Subcutaneous abdominal adipose tissue (tissue), 5 donors: ENCODE results near the gene CCL1.
A peak's percentile ranks its signal among the peaks of the same experiment; 100 is the strongest.

ENCODE experiments used
- H3K27ac ChIP-seq: one replicate; pipeline ENCODE4 v1.7.0; 2013; ENCODE audit warnings: low read depth, mild to moderate bottlenecking, inconsistent platforms, low read length, moderate library complexity
- H3K27me3 ChIP-seq, 5 donors: one replicate each; pipeline ENCODE4 v1.7.0; 2013; ENCODE audit warnings: low read length in 5 of 5, inconsistent platforms in 1 of 5; ENCODE audit not compliant: control insufficient read depth in 5 of 5, insufficient read depth in 4 of 5
- H3K36me3 ChIP-seq, 5 donors: one replicate each; pipeline ENCODE4 v1.7.0; 2013; ENCODE audit warnings: low read length in 5 of 5; ENCODE audit not compliant: control insufficient read depth in 5 of 5, insufficient read depth in 5 of 5
- H3K4me1 ChIP-seq, 5 donors: one replicate each; pipeline ENCODE4 v1.7.0; 2013; ENCODE audit warnings: low read length in 5 of 5, mild to moderate bottlenecking in 3 of 5, moderate library complexity in 1 of 5; ENCODE audit not compliant: control insufficient read depth in 5 of 5, insufficient read depth in 5 of 5
- H3K4me3 ChIP-seq, 5 donors: one replicate each; pipeline ENCODE4 v1.7.0; 2013; ENCODE audit warnings: low read length in 5 of 5, low read depth in 1 of 5
- H3K9ac ChIP-seq, 5 donors: one replicate each; pipeline ENCODE4 v1.7.0; 2013; ENCODE audit warnings: low read length in 5 of 5, mild to moderate bottlenecking in 4 of 5, moderate library complexity in 3 of 5
- H3K9me3 ChIP-seq, 5 donors: one replicate each; pipeline ENCODE4 v1.7.0; 2013; ENCODE audit warnings: low read length in 5 of 5; ENCODE audit not compliant: control insufficient read depth in 5 of 5
- donor health status: healthy.
- donor health status: healthy.
- donor health status: healthy.
- donor health status: healthy.
- donor health status: healthy.

The CCL1 gene

DNA sequence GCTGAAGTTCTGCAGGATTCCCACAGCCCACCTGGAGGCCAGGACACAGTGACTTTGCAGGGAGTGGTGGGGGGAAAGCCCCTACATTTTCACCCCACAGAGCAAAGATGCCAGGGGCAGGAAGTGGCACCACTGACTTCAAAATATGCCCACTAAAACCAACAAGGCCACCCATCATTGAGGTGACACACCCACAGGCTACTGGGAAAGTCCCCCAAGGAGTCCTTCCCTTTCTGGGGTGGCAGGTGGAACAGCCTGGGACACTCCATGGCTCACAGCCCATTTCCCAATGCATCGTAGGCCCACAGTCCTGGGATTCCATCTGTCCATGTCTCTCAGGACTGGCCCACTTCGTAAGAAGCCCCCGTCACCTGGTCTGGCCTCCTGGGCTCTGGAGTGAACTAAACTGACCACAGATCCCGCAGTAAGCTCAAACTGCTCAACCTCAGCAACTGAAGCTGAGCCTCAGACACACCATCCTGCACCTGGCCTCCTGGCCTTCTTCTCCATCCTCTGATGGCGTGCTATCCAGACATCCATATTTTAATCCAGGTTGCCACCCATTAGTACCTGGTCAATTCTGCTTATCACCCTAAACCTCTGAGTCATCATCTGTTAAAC, 7.5 kb upstream of the CCL1 start:
- no peaks in the 10 kb centered on the region for H3K27me3 ChIP-seq
- H3K4me1 ChIP-seq: peaks cover 0 to 33% (median 27%) of the 10 kb centered on the region in 5 donors
- H3K9me3 ChIP-seq: no peaks in the 10 kb centered on the region
- H3K9ac ChIP-seq: no peak overlapping the region
- H3K27ac ChIP-seq: no peak overlapping the region
- H3K4me3 ChIP-seq: no peak overlapping the region
- no peaks in the 10 kb centered on the region for H3K36me3 ChIP-seq

DNA sequence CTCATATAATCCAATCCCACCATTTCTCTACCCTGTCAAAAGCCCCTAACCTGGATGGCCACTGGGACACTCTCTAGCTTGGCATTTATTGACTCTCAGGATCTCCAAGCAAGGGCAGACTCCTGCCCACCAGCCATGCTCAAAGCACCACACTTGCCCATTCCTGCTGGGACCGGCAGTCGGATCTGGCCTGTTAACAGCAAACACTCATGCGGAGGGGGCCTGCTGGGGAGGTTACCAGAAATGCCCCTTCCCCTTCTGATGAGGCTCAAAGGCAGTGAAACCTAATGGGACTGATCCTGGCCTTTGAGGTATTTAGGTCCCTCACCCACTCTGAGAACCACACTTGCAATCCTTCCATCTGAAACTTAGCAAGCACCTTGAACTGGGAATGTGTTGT, 6.5 kb upstream of the CCL1 start:
- H3K4me3 ChIP-seq: no peak overlapping the region

DNA sequence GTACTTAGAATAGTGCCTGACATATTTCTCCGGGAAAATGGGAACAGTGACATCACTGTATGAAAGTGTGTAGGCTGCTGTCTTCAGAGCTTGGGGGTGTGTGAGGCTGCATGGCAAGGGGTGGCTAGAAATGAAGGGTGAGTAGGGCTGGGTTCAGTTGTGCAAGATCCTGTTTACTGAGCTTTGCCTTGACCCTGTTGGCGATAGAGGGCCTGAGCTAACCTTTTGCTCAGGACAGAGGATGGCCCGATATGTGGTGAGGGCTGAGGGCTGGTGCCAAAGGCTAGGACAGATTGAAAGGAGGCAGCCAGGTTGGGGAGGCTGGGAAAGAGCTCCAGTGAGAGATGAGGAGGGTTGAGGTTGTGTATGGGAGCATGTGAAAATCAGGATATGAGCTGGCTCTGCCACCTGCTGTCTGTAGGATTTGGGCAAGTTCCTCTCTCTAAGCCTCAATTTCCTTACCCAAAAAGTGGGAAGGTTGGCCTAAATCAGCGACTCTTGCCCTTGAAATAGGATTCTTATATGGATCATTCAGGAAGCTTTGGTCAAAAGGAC, 6.0 kb upstream of the CCL1 start:
- Histone ChIP-seq H3K27me3 (no peaks in the 10 kb centered on the region), H3K4me1 (peaks cover 0 to 33% (median 27%) of the 10 kb centered on the region in 5 donors), H3K27ac (no peak overlapping the region), H3K9ac (no peak overlapping the region), H3K4me3 (peak overlapping the region in 1 of 5 donors; percentile 5), H3K9me3 (no peaks in the 10 kb centered on the region), H3K36me3 (no peaks in the 10 kb centered on the region)

More for the DNA sequence above, 6.5 kb upstream of the CCL1 start:
- Histone ChIP-seq H3K4me1 (peaks cover 0 to 33% (median 27%) of the 10 kb centered on the region in 5 donors), H3K27ac (no peak overlapping the region), H3K36me3 (no peaks in the 10 kb centered on the region), H3K9ac (no peak overlapping the region), H3K9me3 (no peaks in the 10 kb centered on the region), H3K27me3 (no peaks in the 10 kb centered on the region)

DNA sequence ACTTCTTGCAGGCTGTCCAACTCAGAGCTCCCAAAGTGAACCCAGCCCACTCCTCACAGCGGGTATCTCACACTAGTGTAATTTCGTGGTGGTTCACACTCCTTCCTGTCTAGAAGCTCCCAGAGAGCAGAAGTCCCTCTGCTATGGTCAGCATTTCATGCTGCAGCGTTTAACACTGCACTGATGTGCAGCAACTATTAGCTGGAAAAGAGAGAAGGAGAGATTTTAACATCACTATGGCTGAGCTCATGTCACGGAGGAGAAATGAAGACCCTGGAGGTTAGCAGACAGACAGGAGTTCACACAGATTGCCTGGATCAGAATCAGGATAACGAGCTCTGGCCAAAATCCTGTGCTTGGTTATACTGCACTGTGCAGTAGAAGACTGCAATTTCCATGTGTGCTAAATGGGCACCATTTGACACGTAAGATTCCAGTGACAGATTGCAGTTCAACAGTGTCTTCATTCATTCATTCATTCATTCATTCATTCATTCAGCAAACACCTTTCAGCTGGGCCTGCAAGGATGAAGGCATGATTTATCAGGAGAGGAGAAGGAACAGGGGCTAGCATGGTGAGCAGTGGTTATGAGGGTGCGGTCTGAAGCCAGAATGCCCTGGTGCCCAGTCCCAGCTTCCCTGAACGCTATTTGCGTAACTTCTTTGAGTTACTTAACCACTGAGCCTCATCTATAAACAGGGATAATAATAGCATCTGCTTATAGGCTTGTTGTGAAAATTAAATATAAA, 5.3 kb upstream of the CCL1 start:
- Histone ChIP-seq H3K9me3 (no peaks in the 10 kb centered on the region), H3K4me1 (peaks cover 0 to 33% (median 27%) of the 10 kb centered on the region in 5 donors), H3K27ac (no peak overlapping the region), H3K36me3 (no peaks in the 10 kb centered on the region), H3K4me3 (no peak overlapping the region), H3K27me3 (no peaks in the 10 kb centered on the region), H3K9ac (no peak overlapping the region)

DNA sequence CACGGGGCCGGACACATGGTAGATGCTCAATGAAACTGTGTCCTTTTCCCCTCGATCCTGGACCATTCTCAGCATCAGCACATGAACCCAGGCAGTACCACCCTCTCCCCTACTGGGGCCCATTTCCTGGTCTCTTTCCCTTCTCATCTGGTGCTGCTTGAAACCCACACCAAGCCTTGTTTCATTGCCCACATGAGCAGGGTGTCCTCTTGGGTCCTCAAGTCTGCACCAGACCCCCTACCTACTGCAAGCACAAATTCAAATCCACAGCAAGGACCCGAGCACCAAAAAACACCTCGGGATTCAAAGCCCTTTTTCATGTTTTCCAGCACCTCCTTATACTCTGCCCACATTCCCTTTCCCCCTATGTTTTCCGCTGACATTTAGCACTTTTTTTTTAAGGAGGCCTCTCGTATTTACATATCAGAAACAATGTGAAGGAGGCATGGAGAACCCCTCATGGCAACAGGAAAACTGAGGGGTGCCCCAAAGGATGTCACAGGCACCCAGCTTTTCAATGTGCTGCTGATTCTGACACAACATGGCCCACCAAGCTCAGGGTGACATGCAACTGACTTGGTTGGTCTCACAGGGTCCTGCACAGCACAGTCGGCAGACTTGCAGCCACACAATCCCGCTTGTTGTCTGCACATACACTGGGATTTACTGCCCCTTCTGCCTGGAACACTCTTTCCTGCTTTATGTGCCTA, 4.6 kb upstream of the CCL1 start:
- Histone ChIP-seq H3K27ac (no peak overlapping the region), H3K9ac (no peak overlapping the region), H3K4me1 (peaks cover 0 to 33% (median 27%) of the 10 kb centered on the region in 5 donors), H3K27me3 (peaks cover 0 to 4% (median 0%) of the 10 kb centered on the region in 5 donors), H3K36me3 (no peaks in the 10 kb centered on the region), H3K4me3 (no peak overlapping the region), H3K9me3 (no peaks in the 10 kb centered on the region)

DNA sequence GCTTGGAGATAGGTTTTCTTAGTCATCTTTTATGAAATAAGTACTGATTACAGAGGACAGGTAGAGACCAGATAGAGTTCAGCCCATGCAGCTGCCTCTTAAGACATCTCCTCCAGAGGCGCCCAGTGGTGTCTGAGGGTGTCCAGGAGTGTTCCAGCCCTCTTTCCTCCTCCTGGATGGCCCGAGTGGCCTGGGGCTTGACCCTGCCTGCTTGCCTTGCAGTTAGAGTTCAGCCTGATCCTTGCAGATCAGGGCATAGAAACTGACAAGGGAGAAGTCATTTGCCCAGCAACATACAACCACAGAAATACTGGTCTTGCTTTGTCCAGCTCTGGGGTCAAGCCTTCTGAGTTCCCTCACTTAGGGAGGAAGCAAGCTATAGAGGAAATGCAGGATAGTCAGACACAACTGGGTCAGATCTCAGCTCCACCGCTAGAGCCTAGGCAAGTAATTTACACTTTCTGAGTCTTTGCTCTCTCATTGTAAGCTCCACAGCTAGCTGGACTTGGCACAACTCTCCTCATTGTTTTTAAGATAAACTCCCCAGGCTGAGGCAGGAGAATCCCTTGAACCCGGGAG, 3.6 kb upstream of the CCL1 start:
- Histone ChIP-seq H3K36me3 (no peaks in the 10 kb centered on the region), H3K27me3 (peaks cover 0 to 4% (median 0%) of the 10 kb centered on the region in 5 donors), H3K27ac (no peak overlapping the region), H3K9me3 (no peaks in the 10 kb centered on the region), H3K4me1 (peaks cover 0 to 33% (median 27%) of the 10 kb centered on the region in 5 donors), H3K9ac (no peak overlapping the region), H3K4me3 (no peak overlapping the region)

DNA sequence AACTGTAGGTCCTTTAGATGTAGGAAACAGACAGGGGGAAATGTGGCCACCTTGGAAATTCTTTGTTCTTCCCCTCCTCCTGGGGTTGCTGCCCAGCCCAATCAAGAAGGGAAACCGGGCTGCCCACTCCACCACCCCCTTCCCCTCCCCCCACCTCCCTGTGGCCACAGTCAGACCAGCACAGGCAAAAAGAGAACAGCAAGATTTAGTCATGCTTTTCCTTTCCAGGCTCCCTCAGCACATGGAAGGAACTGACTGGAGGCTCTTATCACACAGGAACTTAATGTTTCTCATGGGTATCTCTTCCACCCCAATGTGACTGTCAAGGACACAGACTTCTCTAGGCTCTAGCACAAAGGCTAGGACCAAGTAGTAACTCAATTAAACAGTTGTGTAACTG, 3.0 kb upstream of the CCL1 start:
- peaks cover 0 to 4% (median 0%) of the 10 kb centered on the region in 5 donors for H3K27me3 ChIP-seq
- no peak overlapping the region for H3K9ac ChIP-seq
- no peaks in the 10 kb centered on the region for H3K9me3 ChIP-seq
- no peaks in the 10 kb centered on the region for H3K36me3 ChIP-seq
- H3K4me1 ChIP-seq: peaks cover 0 to 38% (median 32%) of the 10 kb centered on the region in 5 donors
- no peak overlapping the region for H3K4me3 ChIP-seq
- no peak overlapping the region for H3K27ac ChIP-seq

DNA sequence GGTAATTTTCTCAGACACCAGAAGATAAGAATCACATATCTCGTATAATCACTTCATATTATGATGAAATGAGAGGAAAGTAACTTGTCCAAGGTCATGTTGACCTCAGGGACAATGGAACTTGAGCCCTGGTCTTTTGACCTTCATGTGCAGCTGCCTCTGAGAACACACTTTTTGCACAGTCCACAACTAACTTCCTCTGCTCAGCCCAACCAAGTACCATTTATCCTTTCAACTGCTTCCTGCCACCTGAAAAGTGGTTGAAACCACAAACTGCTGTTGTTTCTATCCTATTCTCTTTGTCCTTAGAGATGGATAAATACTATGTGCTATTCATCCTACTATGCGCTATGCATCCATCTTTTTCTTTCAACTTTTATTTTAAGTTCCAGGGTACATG, 2.3 kb upstream of the CCL1 start:
- Histone ChIP-seq H3K36me3 (no peaks in the 10 kb centered on the region), H3K27ac (no peak overlapping the region), H3K9ac (no peak overlapping the region), H3K4me3 (no peak overlapping the region), H3K4me1 (peaks cover 0 to 44% (median 32%) of the 10 kb centered on the region in 5 donors), H3K27me3 (peaks cover 0 to 4% (median 0%) of the 10 kb centered on the region in 5 donors), H3K9me3 (no peaks in the 10 kb centered on the region)

DNA sequence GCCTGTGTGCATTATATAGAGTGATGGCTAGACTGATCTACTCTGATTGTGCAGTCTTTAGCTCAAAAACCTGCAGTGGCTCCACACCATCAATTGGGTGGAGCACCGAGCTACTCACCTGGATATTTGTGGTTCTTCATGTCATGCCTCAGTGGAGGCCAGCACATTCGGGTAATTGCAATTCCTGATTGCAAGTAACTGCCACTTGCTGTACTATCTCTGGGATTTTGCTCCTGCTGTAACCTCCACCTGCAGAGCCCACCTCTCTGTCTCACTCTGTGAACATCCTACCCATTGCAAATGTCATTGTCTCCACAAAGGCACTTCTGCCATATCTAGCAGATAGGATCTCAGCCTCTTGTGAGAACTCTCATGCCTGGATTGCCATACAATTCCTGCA, 1.7 kb upstream of the CCL1 start:
- Histone ChIP-seq H3K4me3 (no peak overlapping the region), H3K36me3 (no peaks in the 10 kb centered on the region), H3K4me1 (peaks cover 0 to 45% (median 34%) of the 10 kb centered on the region in 5 donors), H3K27me3 (peaks cover 0 to 4% (median 0%) of the 10 kb centered on the region in 5 donors), H3K9me3 (no peaks in the 10 kb centered on the region), H3K9ac (no peak overlapping the region), H3K27ac (no peak overlapping the region)
